ENCODE measurements around the gene PTPRN2.

DNA sequence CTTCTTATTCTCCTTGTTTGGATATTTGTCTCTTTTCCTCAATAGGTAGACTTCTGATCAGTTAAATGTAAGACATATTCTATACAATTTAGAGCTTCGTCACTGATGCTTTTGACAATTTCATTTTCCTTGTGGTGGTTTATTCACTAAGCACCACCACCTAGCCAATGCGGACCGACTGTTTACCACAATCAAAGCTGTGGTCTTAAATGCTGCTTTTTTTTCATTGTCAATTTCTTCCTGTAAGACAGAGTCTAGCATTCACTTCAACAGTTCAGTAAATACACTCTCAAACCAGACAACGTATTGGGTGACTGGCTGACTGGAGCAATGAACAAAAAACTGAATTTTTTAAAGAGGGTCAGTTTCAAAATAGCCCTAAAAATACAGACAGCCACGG, 1011.8 kb downstream of the PTPRN2 start:
- TF ChIP-seq SUZ12 (IDR thresholded peaks at IDR 0.05) (no peak), ELF4 (IDR thresholded peaks at IDR 0.05) (no peak), ZNF384 (IDR thresholded peaks at IDR 0.05) (no peak), LEF1 (IDR thresholded peaks at IDR 0.05; ENCODE audit: borderline replicate concordance) (no peak)
